ENCODE results near the gene KDM2A.

- TF ChIP-seq BHLHE40 (IDR thresholded peaks at IDR 0.05; ENCODE audit: low read depth, low read length) (no peak), RAD21 (conservative IDR thresholded peaks at IDR 0.05 in 1 of 2, IDR thresholded peaks at IDR 0.05 in 1 of 2) (no peak), POLR2A (IDR thresholded peaks at IDR 0.05; ENCODE audit: low read length) (no peak)
Observed at GRCh38 chr11:67126986-67127385, 7.9 kb downstream of the KDM2A start.
